IMR-90 (cell line): ENCODE data around the gene FSD1. TPM values are rescaled to one million over a fixed set of nuclear protein-coding genes. Genes with fewer than 3 reads are reported as not detected.

Source experiments
- ATAC-seq: fragments of 200-7000 bp; cut with Tn5 transposase; 2 replicates; pipeline ENCODE4 v1.9.1; 2020; ENCODE audit warnings: low read depth, mild to moderate bottlenecking, moderate library complexity
- BruUV-seq: library from RNA; stranded (reverse); fragments of 400-500 nt; replicated peaks from 2 replicates; lab custom pipeline; 2021; lab: Mats Ljungman, UMichigan
- CTCF ChIA-PET: fragments of 300-600 bp; formaldehyde crosslinking; extraction: SDS; loops from one replicate; lab custom pipeline; 2021; ENCODE audit warnings: antibody characterized with exemption; lab: Yijun Ruan, JAX
- POLR2A ChIA-PET: fragments of 300-600 bp; sonication (Branson Sonifier 250); formaldehyde crosslinking; loops from one replicate; lab custom pipeline; 2022; ENCODE audit warnings: antibody characterized with exemption; ENCODE audit not compliant: unreplicated experiment; lab: Charles Lee
- DNase-seq: peaks from one replicate; pipeline ENCODE4 v3.0.0; 2013
- H2AFZ ChIP-seq: replicated peaks from 2 replicates; pipeline ENCODE3; 2013; ENCODE audit warnings: low read length, mild to moderate bottlenecking; ENCODE audit not compliant: poor library complexity
- H2AK5ac ChIP-seq: 2 replicates; pipeline ENCODE4 v1.6.1; 2013; ENCODE audit warnings: low read depth, low read length, inconsistent platforms
- H2AK9ac ChIP-seq: replicated peaks from 2 replicates; pipeline ENCODE3; 2013; ENCODE audit warnings: mild to moderate bottlenecking, low read depth, low read length, moderate library complexity; ENCODE audit not compliant: poor library complexity
- H2BK120ac ChIP-seq: 2 replicates; pipeline ENCODE4 v1.6.1; 2013; ENCODE audit warnings: low read depth, low read length, inconsistent platforms
- H2BK15ac ChIP-seq: 3 replicates; pipeline ENCODE4 v1.6.1; 2013; ENCODE audit warnings: low read depth, low read length, inconsistent platforms
- H2BK20ac ChIP-seq: 2 replicates; pipeline ENCODE4 v1.6.1; 2013; ENCODE audit warnings: low read depth, mild to moderate bottlenecking, inconsistent platforms, low read length, moderate library complexity
- H2BK5ac ChIP-seq: 2 replicates; pipeline ENCODE4 v1.6.1; 2013; ENCODE audit warnings: mild to moderate bottlenecking, low read depth, low read length, inconsistent platforms; ENCODE audit not compliant: poor library complexity, severe bottlenecking
- H3K14ac ChIP-seq: replicated peaks from 2 replicates; pipeline ENCODE4 v1.6.1; 2013; ENCODE audit warnings: low read depth, low read length, inconsistent platforms
- H3K18ac ChIP-seq: 2 replicates; pipeline ENCODE4 v1.6.1; 2013; ENCODE audit warnings: low read depth, low read length, control low read depth
- H3K23ac ChIP-seq: 2 replicates; pipeline ENCODE4 v1.6.1; 2013; ENCODE audit warnings: low read depth, low read length, inconsistent platforms
- H3K27ac ChIP-seq: 2 replicates; pipeline ENCODE4 v1.5.1; 2013; ENCODE audit warnings: mild to moderate bottlenecking, control low read depth, low read length; ENCODE audit not compliant: insufficient read depth
- H3K27me3 ChIP-seq: 2 replicates; pipeline ENCODE4 v1.6.1; 2013; ENCODE audit warnings: low read length; ENCODE audit not compliant: control insufficient read depth, insufficient read depth
- H3K36me3 ChIP-seq: 2 replicates; pipeline ENCODE4 v1.6.1; 2013; ENCODE audit warnings: low read length, mixed read lengths; ENCODE audit not compliant: control insufficient read depth, insufficient read depth
- H3K4ac ChIP-seq: 2 replicates; pipeline ENCODE4 v1.6.1; 2013; ENCODE audit warnings: low read depth, low read length, inconsistent platforms
- H3K4me1 ChIP-seq: 2 replicates; pipeline ENCODE4 v1.6.1; 2013; ENCODE audit warnings: low read length, mixed read lengths; ENCODE audit not compliant: control insufficient read depth, insufficient read depth
- H3K4me2 ChIP-seq: 2 replicates; pipeline ENCODE4 v1.6.1; 2013; ENCODE audit warnings: low read depth, mild to moderate bottlenecking, control low read depth, low read length, moderate library complexity
- H3K4me3 ChIP-seq: 2 replicates; pipeline ENCODE4 v1.5.1; 2013; ENCODE audit warnings: low read depth, mild to moderate bottlenecking, control low read depth, low read length, moderate library complexity; ENCODE audit not compliant: insufficient read depth
- H3K56ac ChIP-seq: 2 replicates; pipeline ENCODE4 v1.6.1; 2013; ENCODE audit warnings: low read length, inconsistent platforms; ENCODE audit not compliant: insufficient read depth; ENCODE audit errors: extremely low read depth
- H3K79me1 ChIP-seq, 2 experiments: 2 replicates each; pipeline ENCODE4 v1.6.1; 2013; ENCODE audit warnings: low read length in 2 of 2, inconsistent platforms in 1 of 2, low read depth in 1 of 2
- H3K9ac ChIP-seq: 2 replicates; pipeline ENCODE4 v1.6.1; 2013; ENCODE audit warnings: low read depth, low read length, control low read depth
- H3K9me1 ChIP-seq: 2 replicates; pipeline ENCODE4 v1.6.1; 2013; ENCODE audit warnings: low read length, inconsistent platforms; ENCODE audit not compliant: insufficient read depth
- H3K9me3 ChIP-seq: 2 replicates; pipeline ENCODE4 v1.6.1; 2013; ENCODE audit warnings: low read length; ENCODE audit not compliant: control insufficient read depth, insufficient read depth
- H4K20me1 ChIP-seq: 2 replicates; pipeline ENCODE4 v1.6.1; 2013; ENCODE audit warnings: low read length, inconsistent platforms; ENCODE audit not compliant: insufficient read depth
- H4K5ac ChIP-seq: 2 replicates; pipeline ENCODE4 v1.6.1; 2013; ENCODE audit warnings: mild to moderate bottlenecking, low read depth, low read length, control low read depth
- H4K8ac ChIP-seq, 2 experiments: 2 replicates each; pipeline ENCODE4 v1.6.1; 2013; ENCODE audit warnings: low read depth in 2 of 2, low read length in 2 of 2, control low read depth in 1 of 2, inconsistent platforms in 1 of 2
- H4K91ac ChIP-seq: 2 replicates; pipeline ENCODE4 v1.6.1; 2013; ENCODE audit warnings: low read depth, low read length, inconsistent platforms; ENCODE audit not compliant: insufficient read depth
- CEBPB ChIP-seq: IDR thresholded peaks from 2 replicates; pipeline ENCODE4 v1.6.1; 2012; ENCODE audit warnings: low read depth, low read length, improper control_type of control experiment
- MAZ ChIP-seq: IDR thresholded peaks from 2 replicates; pipeline ENCODE4 v1.6.1; 2012; ENCODE audit warnings: low read depth, mild to moderate bottlenecking, low read length, improper control_type of control experiment, moderate library complexity, borderline replicate concordance
- RAD21 ChIP-seq: IDR thresholded peaks from 2 replicates; pipeline ENCODE4 v1.6.1; 2012; ENCODE audit warnings: low read length, improper control_type of control experiment
- SMC3 ChIP-seq: fragments of 150-350 bp; IDR thresholded peaks from 2 replicates; pipeline ENCODE4 v1.6.1; 2016; ENCODE audit warnings: low read depth, mild to moderate bottlenecking, antibody characterized with exemption, low read length, moderate library complexity
- WGBS, 2 experiments: methylation state at CpG; one replicate each; pipeline versions ENCODE4 v1.1.5 to v1.1.7; 2013; ENCODE audit warnings: missing lambda C conversion rate in 2 of 2; ENCODE audit not compliant: insufficient read length in 1 of 2; ENCODE audit errors: extremely low coverage in 2 of 2; 5-methylcytosine and 5-hydroxymethylcytosine counted together
- dilution Hi-C: fragments of 300-500 bp; cut with HindIII; formaldehyde crosslinking; loops from one replicate; pipeline ENCODE4 v1.14.3; 2018; ENCODE audit warnings: low sequenced_read_pairs; ENCODE audit not compliant: unreplicated experiment
- in situ Hi-C: fragments of 300-500 bp; cut with MboI; formaldehyde crosslinking; loops from 3 replicates; pipeline ENCODE4 v1.14.3; 2019; ENCODE audit warnings: low sequenced_read_pairs, inconsistent platforms, mixed read lengths
- intact Hi-C: fragments of 100-400 bp; cut with micrococcal nuclease; formaldehyde crosslinking; loops from 2 replicates; pipeline ENCODE4 v1.10.0; 2022
- polyA plus RNA-seq, 3 experiments: library from polyadenylated mRNA; depleted of rRNA; stranded (reverse); fragments of >200 nt; gene quantifications; 2 replicates each; pipeline ENCODE4 v1.2.3, GENCODE V29; 2012; ENCODE audit warnings: low replicate concordance in 1 of 3
- total RNA-seq: library from RNA; depleted of rRNA; stranded (reverse); fragments of >200 nt; gene quantifications from 2 replicates; pipeline ENCODE4 v1.2.3, GENCODE V29; 2012
- TF ChIP-seq, protein P1 (sequence below): conservative IDR thresholded peaks from 2 replicates; pipeline ENCODE4 v1.5.1; 2012; ENCODE audit warnings: mild to moderate bottlenecking, low read depth, low read length, improper control_type of control experiment

The FSD1 gene
- total and polyA plus RNA-seq, 2 of the 4 experiments (the other 2 are of a cell fraction): 17.4 to 24.4 TPM

DNA sequence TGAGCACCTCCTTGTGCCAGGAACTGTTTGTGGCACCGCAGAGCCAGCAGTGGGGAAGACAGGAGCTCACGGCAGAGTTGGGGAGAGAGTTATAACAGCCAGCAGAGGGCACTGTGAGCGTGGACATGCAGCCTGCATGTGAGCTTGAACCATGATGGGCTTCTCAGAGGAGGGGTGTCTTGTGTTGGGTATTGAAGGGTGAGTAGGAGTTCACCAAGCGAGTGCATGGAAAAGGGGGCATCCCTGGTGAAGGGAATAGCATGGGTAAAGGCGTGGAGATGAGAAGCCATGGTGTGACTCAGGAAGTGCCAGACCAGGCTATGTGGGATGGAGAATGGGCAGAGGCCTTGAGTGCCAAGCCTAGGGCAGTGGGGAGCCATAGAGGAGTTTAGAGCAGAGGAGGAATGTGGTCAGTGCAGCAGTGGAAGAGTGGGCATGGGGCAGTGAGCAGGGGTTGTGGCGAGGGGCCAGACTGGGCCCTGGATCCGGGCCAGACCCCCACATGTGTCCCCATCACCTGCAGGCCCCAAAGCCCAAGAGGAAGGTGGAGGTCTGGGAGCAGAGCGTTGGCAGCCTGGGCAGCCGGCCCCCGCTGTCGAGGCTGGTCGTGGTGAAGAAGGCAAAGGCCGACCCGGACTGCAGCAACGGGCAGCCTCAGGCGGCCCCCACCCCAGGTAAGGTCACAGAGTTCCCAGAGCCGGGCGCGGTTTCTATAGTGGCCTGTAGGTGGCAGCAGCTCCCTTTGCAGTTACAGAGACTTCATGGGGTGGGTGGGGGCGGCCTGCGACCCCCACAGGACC lies 37.1 kb upstream of the FSD1 start:
- ATAC-seq (peak; percentile 83), DNase-seq (peak; percentile 37)
- Histone ChIP-seq H2BK15ac (no peak overlapping the region), H4K8ac (no peak overlapping the region), H3K23ac (no peak overlapping the region), H2BK20ac (no peak overlapping the region), H3K9ac (no peak overlapping the region), H3K27ac (no peak overlapping the region), H3K9me1 (no peaks in the 10 kb centered on the region), H3K4me1 (no peaks in the 10 kb centered on the region), H2BK120ac (no peak overlapping the region), H3K4me3 (no peak overlapping the region), H2AK9ac (peak overlapping the region; percentile 1), H3K4ac (no peak overlapping the region), H3K27me3 (no peaks in the 10 kb centered on the region), H3K36me3 (peaks cover 24% of the 10 kb centered on the region), H3K56ac (no peak overlapping the region), H2AK5ac (no peak overlapping the region), H3K79me1 (no peaks in the 10 kb centered on the region), H3K9me3 (peaks cover 2% of the 10 kb centered on the region; the same call in 1 of the 2 replicates), H4K91ac (no peak overlapping the region), H2BK5ac (no peak overlapping the region), H4K20me1 (peaks cover 6% of the 10 kb centered on the region; the same call in 1 of the 2 replicates), H3K18ac (no peak overlapping the region), H2AFZ (peak overlapping the region; percentile 32), H3K14ac (no peak overlapping the region), H3K4me2 (no peak overlapping the region), H4K5ac (no peak overlapping the region)
- POLR2A ChIA-PET: no interaction called here
- TF ChIP-seq CEBPB: no peak
- TF ChIP-seq RAD21: peak; percentile 65
- TF ChIP-seq, protein P1, sequence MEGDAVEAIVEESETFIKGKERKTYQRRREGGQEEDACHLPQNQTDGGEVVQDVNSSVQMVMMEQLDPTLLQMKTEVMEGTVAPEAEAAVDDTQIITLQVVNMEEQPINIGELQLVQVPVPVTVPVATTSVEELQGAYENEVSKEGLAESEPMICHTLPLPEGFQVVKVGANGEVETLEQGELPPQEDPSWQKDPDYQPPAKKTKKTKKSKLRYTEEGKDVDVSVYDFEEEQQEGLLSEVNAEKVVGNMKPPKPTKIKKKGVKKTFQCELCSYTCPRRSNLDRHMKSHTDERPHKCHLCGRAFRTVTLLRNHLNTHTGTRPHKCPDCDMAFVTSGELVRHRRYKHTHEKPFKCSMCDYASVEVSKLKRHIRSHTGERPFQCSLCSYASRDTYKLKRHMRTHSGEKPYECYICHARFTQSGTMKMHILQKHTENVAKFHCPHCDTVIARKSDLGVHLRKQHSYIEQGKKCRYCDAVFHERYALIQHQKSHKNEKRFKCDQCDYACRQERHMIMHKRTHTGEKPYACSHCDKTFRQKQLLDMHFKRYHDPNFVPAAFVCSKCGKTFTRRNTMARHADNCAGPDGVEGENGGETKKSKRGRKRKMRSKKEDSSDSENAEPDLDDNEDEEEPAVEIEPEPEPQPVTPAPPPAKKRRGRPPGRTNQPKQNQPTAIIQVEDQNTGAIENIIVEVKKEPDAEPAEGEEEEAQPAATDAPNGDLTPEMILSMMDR: peak; percentile 61
- TF ChIP-seq MAZ: peak; percentile 42; the same call in 1 of the 2 replicates
- TF ChIP-seq SMC3: peak; percentile 37
- intact Hi-C loops (loop anchor here (1.0 kb wide), 2 partner anchors 85 to 133 kb away; partner anchors contain the start of gene SH3GL1), dilution Hi-C loops (no loop called here), in situ Hi-C loops (loop anchor here (5.0 kb wide), 1 partner anchor 85 kb away; no protein-coding TSS in a partner anchor)
- BruUV-seq: no TSS peak
- CTCF ChIA-PET: interaction anchor here (0.6 to 2.4 kb wide), 6 partner anchors 14 to 130 kb away, joined by 3 to 11 read pairs (median 4); no protein-coding TSS in a partner anchor
- WGBS, 2 experiments: 50% methylated on average over 4 of the region's 21 CpGs; no CpG with 5 or more reads in 1 of the 2 experiments
